NCI-H1105 (cell line): ENCODE measurements around the gene EEF1A2.
A peak's percentile ranks its signal among the peaks of the same experiment; 100 is the strongest.

Source experiments
- DNase-seq: peaks from one replicate; lab custom pipeline; 2025; lab: John Stamatoyannopoulos, UW

EEF1A2 gene

GRCh38 chr20:63498960-63499337, at the start of gene EEF1A2:
Gene EEF1A2 (minus strand): TSS chr20:63499083. CDS start chr20:63497763, 1,320 bp downstream.
- peak; percentile 47 for DNase-seq

GRCh38 chr20:63548542-63548941, 49.7 kb upstream of the EEF1A2 start:
- DNase-seq = no peak

- no peak for DNase-seq
These were observed 49.0 kb upstream of the EEF1A2 start, which contains the start of gene SRMS for GRCh38 chr20:63547725-63548480. Gene SRMS (minus strand): TSS chr20:63547749. CDS start chr20:63547463, 286 bp downstream.

GRCh38 chr20:63546956-63547724, 48.3 kb upstream of the EEF1A2 start:
- DNase-seq = no peak

GRCh38 chr20:63546256-63546955, 47.5 kb upstream of the EEF1A2 start:
- DNase-seq = no peak

- DNase-seq = no peak
These were observed 46.9 kb upstream of the EEF1A2 start for GRCh38 chr20:63545814-63546213.

GRCh38 chr20:63544958-63545516, 46.2 kb upstream of the EEF1A2 start:
- no peak for DNase-seq

- no peak for DNase-seq
These were observed 45.5 kb upstream of the EEF1A2 start for GRCh38 chr20:63544241-63544957.

GRCh38 chr20:63543733-63544132, 44.9 kb upstream of the EEF1A2 start:
- DNase-seq = no peak

- no peak for DNase-seq
These were observed 44.2 kb upstream of the EEF1A2 start for GRCh38 chr20:63543131-63543530.

GRCh38 chr20:63542696-63543095, 43.8 kb upstream of the EEF1A2 start:
- DNase-seq = no peak

- DNase-seq = no peak
These were observed 43.2 kb upstream of the EEF1A2 start for GRCh38 chr20:63542031-63542559.

- DNase-seq = no peak
These were observed 42.5 kb upstream of the EEF1A2 start for GRCh38 chr20:63541371-63541770.

- no peak for DNase-seq
These were observed 41.7 kb upstream of the EEF1A2 start for GRCh38 chr20:63540417-63541186.

- no peak for DNase-seq
These were observed 40.8 kb upstream of the EEF1A2 start for GRCh38 chr20:63539441-63540370.

GRCh38 chr20:63539092-63539430, 40.2 kb upstream of the EEF1A2 start:
- DNase-seq = no peak

GRCh38 chr20:63538204-63539091, 39.6 kb upstream of the EEF1A2 start:
- peak; percentile 86 for DNase-seq

GRCh38 chr20:63537525-63538203, 38.8 kb upstream of the EEF1A2 start:
- DNase-seq = peak; percentile 53
